ENCODE results near the gene RRP1B.

DNA sequence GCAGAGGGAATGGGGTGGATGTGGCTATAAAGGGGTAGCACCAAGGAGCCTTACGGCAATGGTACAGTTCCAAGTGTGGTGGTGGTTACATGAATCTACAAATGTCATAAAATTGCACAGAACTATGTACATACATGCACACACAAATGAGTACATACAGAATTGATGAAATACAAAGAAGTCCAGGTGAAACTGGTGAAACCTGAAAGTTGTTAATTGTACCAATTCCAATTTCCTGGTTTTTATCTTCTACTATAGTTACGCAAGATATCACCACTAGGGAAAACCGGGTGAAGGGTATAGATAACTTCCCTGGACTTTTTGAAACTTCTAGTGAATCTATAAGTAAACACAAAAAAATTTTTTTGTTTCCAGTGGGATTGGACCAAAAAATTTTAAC is 19.0 kb upstream of the RRP1B start:
- TF ChIP-seq, protein P1, sequence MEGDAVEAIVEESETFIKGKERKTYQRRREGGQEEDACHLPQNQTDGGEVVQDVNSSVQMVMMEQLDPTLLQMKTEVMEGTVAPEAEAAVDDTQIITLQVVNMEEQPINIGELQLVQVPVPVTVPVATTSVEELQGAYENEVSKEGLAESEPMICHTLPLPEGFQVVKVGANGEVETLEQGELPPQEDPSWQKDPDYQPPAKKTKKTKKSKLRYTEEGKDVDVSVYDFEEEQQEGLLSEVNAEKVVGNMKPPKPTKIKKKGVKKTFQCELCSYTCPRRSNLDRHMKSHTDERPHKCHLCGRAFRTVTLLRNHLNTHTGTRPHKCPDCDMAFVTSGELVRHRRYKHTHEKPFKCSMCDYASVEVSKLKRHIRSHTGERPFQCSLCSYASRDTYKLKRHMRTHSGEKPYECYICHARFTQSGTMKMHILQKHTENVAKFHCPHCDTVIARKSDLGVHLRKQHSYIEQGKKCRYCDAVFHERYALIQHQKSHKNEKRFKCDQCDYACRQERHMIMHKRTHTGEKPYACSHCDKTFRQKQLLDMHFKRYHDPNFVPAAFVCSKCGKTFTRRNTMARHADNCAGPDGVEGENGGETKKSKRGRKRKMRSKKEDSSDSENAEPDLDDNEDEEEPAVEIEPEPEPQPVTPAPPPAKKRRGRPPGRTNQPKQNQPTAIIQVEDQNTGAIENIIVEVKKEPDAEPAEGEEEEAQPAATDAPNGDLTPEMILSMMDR (IDR thresholded peaks at IDR 0.05) = no peak
- TF ChIP-seq EZH2 (IDR thresholded peaks at IDR 0.05) = no peak

Measured in neural progenitor cell (in vitro differentiated cells).